LNCAP (cell line): ENCODE results near the gene RASL10A.

ENCODE experiments used
- TF ChIP-seq, protein P1 (sequence below): fragments of 450-650 bp; IDR thresholded peaks from 2 replicates; pipeline ENCODE4 v1.5.1; 2017; ENCODE audit warnings: mild to moderate bottlenecking

Gene RASL10A

DNA sequence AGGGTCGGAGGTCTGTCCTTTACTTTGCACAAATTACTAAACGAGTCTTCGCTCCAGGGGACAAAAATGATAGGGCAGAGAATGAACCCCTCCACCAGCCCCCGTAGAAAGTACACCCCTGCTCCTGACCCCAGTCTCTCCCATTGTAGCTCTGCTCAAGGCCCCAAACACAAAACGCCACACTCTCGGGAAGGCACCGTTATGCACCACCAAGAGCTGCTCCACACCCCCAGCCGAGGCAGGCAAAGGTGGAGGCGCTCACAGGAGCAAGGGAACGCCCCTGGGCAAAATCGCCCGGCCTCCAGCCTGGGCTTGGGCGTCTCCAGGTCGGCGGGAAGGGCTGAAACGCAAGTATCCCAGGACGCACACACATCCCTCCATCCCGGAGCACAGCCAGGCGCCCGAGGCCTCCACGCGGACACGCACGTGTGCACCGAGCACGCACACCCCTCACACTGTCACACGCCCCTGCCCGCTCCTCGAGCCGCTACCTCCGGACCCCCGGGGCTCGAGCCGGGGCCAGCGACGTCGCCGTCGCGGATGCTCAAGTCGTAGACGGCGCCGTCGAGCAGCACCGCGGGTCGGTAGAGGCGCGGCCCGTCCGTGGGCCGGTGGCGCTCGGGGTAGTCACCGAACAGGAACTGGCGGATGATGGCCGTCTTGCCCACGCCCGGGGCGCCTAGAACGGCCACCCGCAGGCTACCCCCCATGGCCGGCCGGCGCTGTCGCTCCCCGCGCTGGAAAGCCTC is 786 bp downstream of the RASL10A start:
- TF ChIP-seq, protein P1, sequence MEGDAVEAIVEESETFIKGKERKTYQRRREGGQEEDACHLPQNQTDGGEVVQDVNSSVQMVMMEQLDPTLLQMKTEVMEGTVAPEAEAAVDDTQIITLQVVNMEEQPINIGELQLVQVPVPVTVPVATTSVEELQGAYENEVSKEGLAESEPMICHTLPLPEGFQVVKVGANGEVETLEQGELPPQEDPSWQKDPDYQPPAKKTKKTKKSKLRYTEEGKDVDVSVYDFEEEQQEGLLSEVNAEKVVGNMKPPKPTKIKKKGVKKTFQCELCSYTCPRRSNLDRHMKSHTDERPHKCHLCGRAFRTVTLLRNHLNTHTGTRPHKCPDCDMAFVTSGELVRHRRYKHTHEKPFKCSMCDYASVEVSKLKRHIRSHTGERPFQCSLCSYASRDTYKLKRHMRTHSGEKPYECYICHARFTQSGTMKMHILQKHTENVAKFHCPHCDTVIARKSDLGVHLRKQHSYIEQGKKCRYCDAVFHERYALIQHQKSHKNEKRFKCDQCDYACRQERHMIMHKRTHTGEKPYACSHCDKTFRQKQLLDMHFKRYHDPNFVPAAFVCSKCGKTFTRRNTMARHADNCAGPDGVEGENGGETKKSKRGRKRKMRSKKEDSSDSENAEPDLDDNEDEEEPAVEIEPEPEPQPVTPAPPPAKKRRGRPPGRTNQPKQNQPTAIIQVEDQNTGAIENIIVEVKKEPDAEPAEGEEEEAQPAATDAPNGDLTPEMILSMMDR: no peak

DNA sequence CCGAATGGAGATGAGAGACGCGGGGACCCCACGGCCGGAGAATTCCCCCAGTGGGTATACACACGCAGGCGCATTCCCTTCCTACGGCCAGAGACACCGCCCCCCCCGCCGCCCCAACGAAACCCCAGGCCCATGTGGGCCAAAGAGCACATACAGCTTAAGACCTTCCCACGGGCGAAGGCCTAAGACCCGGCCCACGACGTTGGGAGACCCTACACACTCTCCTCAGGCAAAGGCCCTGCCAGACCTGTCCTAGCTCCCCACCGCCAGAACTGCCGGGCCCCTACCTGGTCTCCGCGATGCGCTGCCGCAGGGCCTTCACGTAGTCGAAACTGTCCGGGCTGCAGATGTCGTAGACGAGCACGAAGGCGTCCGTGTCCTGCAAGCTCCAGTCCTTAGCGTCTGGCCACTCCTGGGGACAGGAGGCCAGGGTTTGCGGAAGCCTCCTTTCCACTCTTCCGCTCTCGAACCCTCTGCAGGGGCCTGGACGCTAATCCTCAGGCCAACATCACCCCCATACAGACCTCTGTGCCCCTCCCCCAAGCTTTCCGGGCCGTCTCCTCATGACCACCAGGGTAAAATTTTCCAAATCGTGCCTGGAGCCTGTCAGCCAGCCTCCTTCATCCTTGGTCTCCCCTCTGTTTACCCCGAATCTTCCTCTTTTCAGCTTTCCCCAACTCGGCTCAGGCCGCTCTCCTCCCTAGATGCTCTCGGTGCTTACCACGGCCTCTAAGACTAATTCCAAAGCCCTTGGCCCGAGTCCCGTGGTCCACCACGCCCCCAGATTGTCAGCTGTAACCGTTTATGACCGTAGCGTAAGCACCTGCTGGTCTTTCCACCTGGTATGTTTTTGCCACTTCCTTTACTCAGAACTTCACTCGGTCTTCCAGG is 1.7 kb downstream of the RASL10A start:
- TF ChIP-seq, protein P1: no peak

DNA sequence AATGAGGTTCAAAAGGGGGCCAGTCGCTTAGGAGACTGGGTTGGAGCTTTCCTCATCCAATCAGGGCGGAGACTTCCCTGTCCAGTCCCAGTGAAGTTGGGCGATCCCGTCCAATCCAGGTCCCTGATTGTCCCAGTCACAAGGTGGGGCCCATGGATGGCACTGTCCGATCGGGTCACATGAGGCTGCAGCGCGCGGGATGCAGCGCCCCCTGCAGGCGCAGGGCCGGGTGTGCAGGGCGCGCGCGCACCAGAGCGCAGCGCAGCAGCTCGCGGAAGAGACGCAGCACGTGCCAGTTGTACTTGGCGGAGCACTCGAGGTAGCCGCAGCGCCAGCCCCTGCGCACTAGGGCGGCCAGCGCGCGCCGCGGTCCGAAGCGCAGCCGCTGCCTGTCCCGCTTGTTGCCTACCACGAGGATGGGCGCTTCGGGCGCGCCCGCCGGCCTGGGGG is 2.3 kb downstream of the RASL10A start:
- TF ChIP-seq, protein P1: peak; percentile 49

DNA sequence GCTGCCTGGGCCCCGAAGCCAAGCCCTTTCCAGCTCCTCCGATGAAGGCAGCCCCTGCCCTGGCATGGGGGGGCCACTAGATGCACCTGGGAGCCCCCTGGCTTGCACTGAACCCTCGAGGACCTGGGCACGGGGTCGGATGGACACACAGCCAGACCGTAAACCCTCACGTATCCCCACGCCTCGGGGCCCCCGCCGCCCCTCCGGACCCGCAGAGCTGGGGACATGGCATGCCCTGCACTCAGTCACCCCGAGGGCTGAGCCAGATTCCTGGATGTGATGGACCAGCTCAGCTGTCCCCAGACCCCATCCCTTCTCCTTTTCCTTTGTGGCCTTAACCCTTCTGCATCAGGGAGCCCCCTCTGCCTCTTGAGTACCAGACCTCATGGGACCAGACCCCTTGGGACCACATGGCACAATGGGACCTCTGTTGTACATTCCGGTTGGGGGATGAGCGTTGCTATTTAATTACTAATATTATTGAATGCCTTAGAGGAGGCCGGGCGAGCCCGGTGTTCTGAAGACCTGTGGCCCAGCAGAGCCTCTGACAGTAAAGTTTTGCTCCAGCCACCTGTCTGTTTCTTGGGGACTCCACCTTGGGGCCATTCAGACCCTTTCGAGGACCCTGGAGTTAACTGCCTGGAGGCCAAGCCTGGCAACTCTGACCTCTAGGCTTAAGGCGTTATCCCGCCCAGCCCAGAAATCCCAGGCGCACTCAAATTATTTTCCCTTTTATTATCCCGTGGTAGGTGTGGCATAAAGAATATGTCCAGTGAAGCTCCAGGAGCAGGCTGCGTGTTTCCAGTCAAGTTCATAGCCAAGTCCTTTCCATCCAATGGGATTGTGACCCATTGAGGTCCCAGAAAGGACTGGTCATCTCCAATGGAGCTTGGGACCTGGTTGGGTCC is 3.0 kb downstream of the RASL10A start:
- TF ChIP-seq, protein P1: no peak

DNA sequence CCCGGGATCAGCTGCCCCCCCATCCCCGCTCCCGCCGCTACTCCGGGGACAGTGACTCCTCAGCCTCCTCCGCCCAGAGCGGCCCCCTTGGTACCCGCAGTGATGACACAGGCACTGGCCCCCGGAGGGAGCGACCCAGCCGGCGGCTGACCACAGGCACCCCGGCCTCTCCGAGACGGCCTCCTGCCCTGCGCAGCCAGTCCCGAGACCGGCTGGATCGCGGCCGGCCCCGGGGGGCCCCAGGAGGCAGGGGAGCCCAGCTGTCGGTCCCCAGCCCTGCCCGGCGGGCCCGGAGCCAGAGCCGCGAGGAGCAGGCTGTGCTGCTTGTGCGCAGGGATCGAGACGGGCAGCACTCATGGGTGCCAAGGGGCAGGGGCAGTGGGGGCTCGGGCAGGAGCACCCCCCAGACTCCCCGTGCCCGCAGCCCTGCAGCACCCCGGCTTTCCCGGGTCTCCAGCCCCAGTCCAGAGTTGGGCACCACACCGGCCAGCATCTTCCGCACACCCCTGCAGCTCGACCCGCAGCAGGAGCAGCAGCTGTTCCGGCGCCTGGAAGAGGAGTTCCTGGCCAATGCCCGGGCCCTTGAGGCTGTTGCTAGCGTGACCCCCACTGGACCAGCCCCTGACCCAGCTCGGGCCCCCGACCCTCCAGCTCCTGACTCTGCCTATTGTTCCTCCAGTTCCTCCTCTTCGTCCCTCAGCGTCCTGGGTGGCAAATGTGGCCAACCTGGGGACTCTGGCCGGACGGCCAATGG is 3.9 kb downstream of the RASL10A start:
- TF ChIP-seq, protein P1: no peak

DNA sequence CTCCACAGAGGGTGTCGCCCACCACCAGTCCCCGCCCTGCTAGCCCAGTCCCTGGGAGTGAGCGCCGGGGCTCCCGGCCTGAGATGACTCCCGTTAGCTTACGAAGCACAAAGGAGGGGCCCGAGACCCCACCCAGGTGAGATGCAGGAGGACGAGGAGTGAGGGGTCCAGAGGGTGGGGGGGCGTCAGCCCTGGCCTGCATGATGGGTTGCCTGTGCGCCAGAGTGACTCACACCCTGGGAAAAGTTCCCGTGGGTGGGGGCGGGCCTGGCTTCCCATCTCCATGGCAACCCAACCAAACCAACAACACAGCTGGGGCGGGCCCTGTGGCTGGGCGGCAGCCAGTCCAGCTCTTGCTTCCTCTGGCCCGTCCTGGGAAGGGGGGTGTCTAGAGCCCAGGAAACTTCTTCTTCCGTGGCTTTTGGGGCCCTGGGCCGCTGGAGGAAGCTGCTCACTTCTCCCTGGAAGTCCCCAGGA is 4.6 kb downstream of the RASL10A start:
- TF ChIP-seq, protein P1: no peak
